ENCODE data around the gene CD83. TPM values are rescaled to one million over a fixed set of nuclear protein-coding genes. Genes with fewer than 3 reads are reported as not detected.
"Not testable (repeated sequence)": the region's sequence is repeated elsewhere in the genome, so short reads cannot be mapped to it uniquely, and the experiment has no call there.

The CD83 gene, protein sequence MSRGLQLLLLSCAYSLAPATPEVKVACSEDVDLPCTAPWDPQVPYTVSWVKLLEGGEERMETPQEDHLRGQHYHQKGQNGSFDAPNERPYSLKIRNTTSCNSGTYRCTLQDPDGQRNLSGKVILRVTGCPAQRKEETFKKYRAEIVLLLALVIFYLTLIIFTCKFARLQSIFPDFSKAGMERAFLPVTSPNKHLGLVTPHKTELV
- 1 to 10 TPM; 2.3 to 3.2 TPM for total RNA-seq
- long read RNA-seq, transcript CD83-201 (5 exons, 2,471 nt) = major isoform, 5 of 6 reads
- long read RNA-seq, partial matches to known transcripts = 1 of 6 reads
- long read RNA-seq, other reads (novel, unspliced or antisense) = 0 of 6 reads

DNA sequence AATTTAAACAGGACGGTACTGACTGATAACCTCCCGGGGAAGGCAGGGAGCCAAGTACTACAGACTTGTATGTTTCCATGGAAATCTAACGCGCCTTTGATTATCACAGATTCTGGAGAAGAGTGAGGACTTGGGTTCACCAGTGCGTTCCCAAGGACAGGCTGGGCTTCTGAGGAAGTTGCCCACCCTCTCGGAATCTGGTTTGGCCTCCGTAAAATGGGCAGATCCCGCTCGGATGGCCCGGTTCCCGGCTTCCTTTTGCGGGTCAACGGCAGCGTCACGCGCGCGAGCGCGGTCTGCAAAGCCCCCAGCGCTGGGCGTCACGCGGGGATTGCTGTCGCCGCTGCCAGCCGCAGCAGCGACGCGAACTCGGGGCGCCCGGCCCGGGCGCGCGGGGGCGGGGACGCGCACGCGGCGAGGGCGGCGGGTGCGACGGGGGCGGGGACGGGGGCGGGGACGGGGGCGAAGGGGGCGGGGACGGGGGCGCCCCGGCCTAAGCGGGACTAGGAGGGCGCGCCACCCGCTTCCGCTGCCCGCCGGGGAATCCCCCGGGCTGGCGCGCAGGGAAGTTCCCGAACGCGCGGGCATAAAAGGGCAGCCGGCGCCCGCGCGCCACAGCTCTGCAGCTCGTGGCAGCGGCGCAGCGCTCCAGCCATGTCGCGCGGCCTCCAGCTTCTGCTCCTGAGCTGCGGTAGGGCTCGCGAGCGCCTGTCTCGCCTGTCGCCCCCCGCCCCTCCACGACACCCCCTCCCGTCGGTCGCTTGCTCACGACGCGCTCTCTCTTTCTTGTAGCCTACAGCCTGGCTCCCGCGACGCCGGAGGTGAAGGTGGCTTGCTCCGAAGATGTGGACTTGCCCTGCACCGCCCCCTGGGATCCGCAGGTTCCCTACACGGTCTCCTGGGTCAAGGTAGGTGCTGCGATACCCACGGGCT, at the start of gene CD83:
Gene CD83 (plus strand): TSS at position 615 of the 933 bp plus-strand sequence. CDS start 40 bp downstream, at position 655.
- DNase-seq (peak; percentile 80), ATAC-seq (peak; percentile 93 to 94)
- intact Hi-C loops (cut with DNase I) = no loop called here

DNA sequence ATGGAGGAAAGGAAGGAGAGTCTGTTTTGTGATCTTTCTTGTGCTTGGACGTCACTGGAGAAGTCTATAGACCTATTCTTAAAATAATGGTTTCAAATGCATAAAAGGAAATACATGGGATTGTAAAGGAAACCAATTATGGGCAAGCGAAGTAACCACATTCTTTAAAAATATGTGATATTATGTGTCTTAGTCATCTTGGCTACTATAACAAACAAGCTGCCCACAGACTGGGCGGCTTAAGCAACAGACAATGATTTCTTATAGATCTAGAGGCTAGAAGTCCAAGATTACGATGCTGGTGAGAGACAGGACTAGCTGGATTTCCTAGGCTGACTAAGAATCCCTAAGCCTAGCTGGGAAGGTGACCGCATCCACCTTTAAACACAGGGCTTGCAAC, 49.4 kb upstream of the CD83 start:
- intact Hi-C loops (cut with DNase I) = loop anchor here (5.0 to 10.0 kb wide), 2 partner anchors 161 to 273 kb away; no protein-coding TSS in a partner anchor
- no peak for ATAC-seq

DNA sequence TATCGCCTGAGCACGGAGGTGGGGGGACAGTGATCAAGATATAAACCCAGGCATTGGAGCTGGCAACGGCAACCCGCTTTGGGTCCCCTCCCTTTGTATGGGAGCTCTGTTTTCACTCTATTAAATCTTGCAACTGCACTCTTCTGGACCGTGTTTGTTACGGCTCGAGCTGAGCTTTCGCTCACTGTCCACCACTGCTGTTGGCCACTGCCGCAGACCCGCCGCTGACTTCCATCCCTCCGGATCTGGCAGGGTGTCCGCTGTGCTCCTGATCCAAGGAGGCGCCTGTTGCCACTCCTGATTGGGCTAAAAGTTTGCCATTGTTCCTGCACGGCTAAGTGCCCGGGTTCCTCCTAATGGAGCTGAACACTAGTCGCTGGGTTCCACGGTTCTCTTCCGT, 48.9 kb upstream of the CD83 start:
- no peak for DNase-seq
- intact Hi-C loops (cut with DNase I) = loop anchor here (5.0 to 10.0 kb wide), 2 partner anchors 161 to 274 kb away; no protein-coding TSS in a partner anchor
- ATAC-seq = no peak

More for the DNA sequence above, 49.4 kb upstream of the CD83 start:
- no peak for DNase-seq

DNA sequence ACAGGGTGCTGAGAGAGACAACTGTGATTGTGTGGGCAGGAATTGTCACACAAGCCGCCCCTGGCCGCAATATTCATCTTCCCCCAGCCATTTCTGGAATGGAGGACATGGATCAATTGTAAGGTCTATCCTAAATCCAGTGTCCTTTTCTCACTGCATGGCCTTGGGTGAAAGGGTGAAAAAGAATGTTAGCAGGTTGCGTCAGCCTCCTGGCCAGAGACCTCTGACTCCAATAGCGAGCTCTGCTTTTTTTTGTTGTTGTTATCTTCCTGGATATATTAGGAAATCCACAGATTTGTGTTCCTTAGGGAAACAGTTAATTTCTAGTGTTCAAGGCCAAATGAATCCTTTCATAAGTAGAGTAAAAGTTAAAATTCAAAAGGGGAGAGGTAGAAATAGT, 47.1 kb upstream of the CD83 start:
- peak in 1 of 2 donors; percentile 35 for ATAC-seq
- intact Hi-C loops (cut with DNase I) = no loop called here
- DNase-seq = no peak

DNA sequence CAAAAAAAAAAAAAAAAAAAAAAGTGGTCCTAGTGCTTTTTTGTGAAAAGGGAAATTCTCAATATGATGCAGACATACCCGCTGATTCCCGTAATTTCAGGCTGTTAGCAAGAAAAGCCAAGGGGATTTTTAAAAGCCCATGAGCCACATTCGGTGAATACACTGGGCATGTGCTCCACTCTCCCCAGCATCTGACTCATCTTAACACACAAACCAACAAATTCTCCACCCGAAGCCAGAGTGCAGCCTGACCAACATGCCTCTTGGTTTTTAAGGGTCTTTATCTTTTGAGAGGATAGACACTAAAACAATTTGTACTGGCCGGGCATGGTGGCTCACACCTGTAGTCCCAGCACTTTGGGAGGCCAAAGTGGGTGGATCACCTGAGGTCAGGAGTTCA, 45.5 kb upstream of the CD83 start:
- DNase-seq (no peak), ATAC-seq (no peak)

DNA sequence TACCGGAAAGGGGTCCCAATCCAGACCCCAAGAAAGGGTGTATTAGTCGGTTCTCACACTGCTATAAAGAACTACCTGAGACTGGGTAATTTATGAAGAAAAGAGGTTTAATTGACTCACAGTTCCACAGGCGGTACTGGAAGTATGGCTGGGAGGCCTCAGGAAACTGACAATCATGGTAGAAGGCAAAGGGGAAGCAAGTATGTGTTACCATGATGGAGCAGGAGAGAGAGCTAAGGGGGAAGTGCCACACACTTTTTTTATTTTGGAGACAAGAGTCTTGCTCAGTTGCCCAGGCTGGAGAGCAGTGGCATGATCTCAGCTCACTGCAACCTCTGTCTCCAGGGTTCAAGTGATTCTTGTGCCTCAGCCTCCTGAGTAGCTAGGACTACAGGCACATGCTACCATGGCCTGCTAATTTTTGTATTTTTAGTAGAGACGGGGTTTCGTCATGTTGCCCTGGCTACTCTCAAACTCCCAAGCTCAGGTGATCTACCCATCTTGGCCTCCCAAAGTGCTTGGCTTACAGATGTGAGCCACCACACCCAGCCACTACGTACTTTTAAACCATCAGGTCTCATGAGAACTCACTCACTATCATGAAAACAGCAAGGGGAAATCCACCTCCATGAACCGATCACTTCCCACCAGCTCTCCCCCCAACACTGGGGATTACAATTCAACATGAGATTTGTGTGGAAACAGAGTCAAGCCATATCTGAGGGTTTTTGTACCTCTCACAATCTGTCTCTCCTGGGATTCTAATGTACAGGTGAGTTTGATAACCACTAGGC, 43.8 kb upstream of the CD83 start:
- DNase-seq; intact Hi-C loops (cut with DNase I); ATAC-seq: not testable (repeated sequence)

More for the DNA sequence above, 45.5 kb upstream of the CD83 start:
- intact Hi-C loops (cut with DNase I) = no loop called here

DNA sequence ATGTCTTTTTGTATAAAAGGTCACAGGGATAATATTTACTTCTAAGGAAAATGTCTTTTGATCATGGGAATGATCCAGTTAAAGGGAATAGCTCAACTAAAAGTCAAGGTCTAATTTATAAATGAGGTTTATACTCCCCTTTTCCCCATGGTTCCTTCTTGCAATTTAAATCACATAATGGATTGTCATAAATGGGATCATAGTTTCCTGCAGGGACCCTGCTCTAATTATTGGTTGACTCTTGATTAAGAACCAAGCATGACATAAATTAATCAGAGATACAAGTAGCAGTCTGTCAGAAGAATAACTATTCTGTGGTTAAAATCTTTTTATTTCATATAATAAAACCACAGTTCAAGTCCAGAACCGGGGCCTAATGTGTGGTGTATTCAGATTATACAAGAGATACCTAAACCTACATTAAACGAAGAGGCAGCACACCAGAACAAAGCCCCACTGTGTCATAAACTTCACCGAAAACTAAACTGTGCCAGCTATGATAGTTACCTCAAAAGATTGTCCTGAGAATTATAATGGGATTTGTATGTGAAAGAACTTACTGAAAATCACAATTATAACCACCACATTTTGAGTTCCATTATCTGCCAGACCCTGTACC, 43.0 kb upstream of the CD83 start:
- DNase-seq (no peak), ATAC-seq (no peak)
- intact Hi-C loops (cut with DNase I) = no loop called here

DNA sequence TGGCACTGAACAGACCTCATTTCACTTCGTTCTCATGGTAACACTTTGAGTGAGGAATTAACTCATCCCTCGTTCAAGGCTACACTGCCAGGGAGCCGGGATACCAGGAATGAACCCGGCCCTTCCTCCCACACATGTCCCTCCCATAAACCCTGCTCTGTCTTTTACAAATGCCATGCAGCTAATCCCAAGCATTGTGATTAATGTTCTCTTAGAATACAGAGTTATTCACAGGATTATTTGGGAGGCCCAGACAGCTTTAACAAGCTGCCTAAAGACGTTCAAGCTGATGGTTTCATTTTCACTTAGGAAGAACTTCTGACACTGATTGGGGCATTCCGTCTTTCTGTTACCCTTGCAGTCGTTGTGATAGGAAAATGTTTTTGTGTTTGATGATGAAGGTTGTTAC, 42.5 kb upstream of the CD83 start:
- intact Hi-C loops (cut with DNase I) = no loop called here
- DNase-seq (peak; percentile 36), ATAC-seq (peak; percentile 75 to 86)

DNA sequence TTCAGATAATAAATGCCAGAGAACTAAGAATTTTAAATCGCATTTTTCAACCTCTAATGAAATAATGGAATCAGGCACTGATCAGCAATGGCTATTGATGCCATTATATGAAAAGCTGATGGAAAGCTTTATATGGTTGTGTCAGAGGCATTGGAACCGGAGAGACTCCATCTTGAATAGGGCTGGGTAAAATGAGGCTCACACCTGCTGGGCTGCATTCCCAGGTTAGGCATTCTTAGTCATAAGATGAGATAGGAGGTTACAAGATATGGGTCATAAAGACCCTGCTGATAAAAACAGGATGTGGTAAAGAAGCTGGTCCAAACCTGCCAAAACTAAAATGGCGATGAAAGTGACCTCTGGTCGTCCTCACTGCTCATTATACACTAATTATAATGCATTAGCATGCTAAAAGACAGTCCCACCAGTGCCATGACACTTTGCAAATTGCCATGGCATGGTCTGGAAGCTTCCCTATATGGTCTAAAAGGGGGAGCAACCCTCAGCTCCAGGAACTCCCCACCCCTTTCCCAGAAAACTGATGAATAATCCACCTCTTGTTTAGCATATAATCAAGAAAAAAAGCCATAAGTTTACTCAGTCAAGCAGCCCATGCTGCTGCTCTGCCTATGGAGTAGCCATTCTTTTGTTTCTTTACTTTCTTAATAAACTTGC, 40.2 kb upstream of the CD83 start:
- no peak for ATAC-seq
- DNase-seq = no peak
- intact Hi-C loops (cut with DNase I) = no loop called here

DNA sequence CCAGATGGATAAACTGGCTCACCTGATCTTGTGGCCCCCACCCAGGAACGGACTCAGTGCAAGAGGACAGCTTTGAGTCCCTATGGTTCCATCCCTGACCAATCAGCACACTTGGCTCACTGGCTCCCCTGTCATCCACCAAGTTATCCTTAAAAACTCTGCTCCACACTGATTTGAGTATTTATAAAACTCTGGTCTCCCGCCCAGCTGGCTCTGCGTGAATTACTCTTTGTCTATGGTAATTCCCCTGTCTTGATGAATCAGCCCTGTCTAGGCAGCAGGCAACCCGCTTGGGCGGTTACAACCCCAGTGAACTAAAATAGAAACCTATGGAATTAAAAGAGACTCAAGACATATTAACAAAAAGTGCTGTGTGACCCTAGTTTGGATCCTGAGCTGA, 38.1 kb upstream of the CD83 start:
- intact Hi-C loops (cut with DNase I) = no loop called here
- DNase-seq (peak; percentile 66), ATAC-seq (peak in 1 of 2 donors; percentile 84)

DNA sequence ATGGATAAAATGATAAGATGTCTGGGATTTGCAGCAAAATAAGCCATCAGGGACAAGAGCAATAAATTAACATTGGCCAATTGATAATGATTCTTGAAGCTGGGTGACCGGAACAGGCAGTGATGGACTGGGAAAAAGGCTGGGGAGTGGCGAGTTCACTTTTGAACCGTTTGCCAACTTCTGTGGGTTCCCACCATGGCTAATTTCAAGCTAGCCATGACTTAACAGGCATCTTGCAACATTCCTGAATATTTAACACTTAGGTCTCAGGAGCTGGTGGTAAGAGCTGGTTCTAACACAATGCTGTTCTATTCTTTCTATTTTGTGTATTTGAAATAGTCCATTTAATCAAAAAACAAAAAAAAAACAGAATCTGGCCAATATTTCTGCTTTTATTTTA, 37.6 kb upstream of the CD83 start:
- intact Hi-C loops (cut with DNase I) = no loop called here
- DNase-seq (no peak), ATAC-seq (peak in 1 of 2 donors; percentile 27)

DNA sequence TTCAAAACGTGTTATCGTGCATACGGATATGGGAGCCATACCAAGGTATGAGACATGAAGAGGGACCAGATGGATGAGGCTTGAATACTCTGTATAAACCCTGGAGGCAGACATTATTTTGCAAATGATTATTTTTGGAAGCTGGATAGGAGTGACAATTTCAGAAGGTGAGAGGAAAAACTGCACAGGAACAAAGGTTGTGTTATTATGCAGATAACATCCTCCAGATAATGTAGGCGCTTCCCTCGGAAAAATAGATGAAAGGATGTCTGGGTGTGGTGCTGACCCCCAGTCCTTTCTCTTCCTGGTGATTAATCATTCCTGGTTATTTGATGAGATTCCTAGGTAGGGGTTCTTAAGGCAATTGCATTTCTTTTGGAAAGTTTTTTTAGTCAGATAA, 36.4 kb upstream of the CD83 start:
- intact Hi-C loops (cut with DNase I) = no loop called here
- DNase-seq = no peak
- ATAC-seq = no peak

DNA sequence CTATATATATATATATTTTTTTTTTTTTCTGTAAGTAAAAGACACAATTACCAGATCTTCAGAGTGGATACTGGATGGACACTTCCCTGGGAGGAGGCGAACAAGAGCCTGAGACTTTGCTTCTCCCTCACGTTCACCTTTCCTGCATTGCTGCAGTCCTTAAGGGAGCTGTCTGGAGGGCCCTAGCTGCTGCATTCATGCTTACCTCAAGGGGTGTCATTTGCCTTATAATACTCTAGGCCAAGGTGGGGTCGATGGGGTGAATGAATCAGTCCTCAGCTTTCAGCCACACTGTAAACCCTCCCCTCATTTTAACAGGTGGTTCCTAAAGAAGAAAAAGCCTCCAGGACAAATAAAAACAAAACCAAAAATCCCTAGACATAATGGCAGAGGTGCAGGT, 34.8 kb upstream of the CD83 start:
- intact Hi-C loops (cut with DNase I) = no loop called here
- ATAC-seq = no peak

DNA sequence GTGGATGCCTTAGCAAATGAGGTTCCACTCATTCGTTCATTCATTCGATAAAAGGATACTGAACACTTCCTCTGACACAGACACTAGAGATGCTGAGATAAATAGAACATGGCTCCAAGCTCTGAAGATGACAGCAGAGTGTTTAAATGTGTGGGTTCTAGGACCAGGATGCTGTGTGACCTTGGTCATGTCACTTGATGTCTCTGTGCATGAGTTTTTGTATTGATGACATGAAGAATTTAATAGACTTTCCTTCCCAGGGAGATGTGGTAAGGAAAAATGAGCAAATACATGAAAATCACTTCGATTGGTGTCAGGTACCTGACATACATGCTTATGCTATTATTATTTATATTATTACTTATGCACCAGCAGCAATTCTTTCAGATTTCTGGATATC, 34.3 kb upstream of the CD83 start:
- ATAC-seq = no peak
- DNase-seq = no peak
- intact Hi-C loops (cut with DNase I) = no loop called here

More for the DNA sequence above, 34.8 kb upstream of the CD83 start:
- DNase-seq = no peak

DNA sequence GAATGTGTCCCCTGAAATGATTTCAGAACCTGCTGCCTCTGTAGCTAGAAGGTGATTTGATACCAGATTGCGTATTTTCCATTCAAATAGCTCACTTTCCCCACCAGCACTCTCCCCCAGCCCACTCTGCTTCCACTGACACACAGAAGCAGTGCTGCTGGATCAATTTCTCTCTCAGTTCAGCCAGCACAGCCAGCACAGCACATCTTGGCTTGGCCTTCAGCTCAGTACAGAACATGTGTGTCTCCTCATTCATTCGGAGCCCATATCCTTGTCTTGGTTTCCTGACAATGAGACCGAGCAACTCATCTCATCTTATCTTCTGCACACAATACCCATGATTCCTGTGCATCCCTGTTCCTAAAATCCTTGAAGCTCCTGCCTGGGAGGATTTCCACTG, 33.8 kb upstream of the CD83 start:
- intact Hi-C loops (cut with DNase I) = no loop called here
- DNase-seq = no peak
- no peak for ATAC-seq

DNA sequence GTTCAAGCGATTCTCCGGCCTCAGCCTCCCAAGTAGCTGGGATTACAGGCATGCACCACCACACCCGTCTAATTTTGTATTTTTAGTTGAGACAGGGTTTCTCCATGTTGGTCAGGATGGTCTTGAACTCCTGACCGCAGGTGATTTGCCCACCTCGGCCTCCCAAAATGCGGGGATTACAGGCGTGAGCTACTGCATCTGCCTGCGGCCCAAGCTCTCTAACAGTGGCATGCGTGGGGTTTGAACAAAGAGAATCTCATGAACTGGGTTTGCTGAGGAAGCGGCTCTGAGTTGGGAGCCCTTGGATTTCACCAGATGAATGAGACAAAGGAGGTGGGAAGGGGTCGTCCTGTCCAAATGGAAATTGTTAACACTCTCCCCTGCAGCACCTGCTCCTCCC, 33.2 kb upstream of the CD83 start:
- intact Hi-C loops (cut with DNase I) = no loop called here
- ATAC-seq (no peak), DNase-seq (no peak)

DNA sequence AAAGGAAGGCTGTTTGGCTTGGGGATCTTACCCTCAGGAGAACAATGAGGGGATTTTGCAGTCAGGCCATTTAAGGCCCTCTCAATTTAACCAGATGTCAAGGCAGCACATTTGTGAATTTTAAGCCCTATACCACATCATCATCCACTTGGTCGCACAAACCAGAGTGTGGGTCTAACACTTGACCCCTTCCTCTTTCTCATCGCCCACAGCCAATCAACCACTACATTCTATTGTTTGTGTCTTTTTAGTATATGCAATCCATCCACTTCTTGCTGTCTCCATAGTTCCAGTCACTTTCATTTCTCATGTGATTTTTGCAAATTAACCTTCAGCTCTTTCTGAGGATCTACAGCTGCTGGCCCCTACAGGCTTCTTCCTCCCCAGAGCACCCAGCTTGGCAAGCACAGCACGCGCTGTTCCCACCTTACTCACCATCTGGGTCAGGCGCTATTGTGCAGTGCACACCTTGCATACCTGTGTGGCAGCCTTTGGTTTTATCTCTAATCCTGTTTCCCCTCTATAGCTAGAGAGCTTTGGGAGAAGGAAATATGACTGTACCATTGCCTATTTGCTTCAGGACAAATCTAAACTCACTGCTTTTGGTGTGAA, 32.3 kb upstream of the CD83 start:
- ATAC-seq = no peak
- intact Hi-C loops (cut with DNase I) = no loop called here

DNA sequence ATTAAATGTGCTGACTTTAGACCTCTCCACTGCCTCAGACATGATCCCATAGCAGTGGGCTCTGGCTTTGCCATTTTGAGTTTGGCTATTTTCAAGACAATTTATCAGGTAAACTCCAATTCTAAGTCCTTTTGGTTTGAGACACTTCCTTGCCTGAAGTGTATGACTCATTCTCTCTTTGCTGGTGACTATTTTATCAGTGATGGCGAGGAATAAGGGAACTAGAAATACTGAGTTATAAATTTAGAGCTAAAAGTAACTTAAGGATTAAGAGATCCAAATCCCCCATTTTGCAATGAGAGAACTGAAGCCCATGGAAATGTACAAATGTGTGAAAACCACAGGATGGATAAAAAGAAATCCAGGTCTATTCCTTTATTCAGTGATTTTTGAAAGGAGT, 30.9 kb upstream of the CD83 start:
- ATAC-seq = no peak

More for the DNA sequence above, 32.3 kb upstream of the CD83 start:
- no peak for DNase-seq

More for the DNA sequence above, 30.9 kb upstream of the CD83 start:
- intact Hi-C loops (cut with DNase I) = no loop called here
- no peak for DNase-seq

All from left cardiac atrium (tissue), 4 donors.